ENCODE data around the gene MT4. TPM values are rescaled to one million over a fixed set of nuclear protein-coding genes. Genes with fewer than 3 reads are reported as not detected.

The MT4 gene
- polyA plus RNA-seq, 2 of the 4 experiments (the other 2 are of a cell fraction), result not detected

DNA sequence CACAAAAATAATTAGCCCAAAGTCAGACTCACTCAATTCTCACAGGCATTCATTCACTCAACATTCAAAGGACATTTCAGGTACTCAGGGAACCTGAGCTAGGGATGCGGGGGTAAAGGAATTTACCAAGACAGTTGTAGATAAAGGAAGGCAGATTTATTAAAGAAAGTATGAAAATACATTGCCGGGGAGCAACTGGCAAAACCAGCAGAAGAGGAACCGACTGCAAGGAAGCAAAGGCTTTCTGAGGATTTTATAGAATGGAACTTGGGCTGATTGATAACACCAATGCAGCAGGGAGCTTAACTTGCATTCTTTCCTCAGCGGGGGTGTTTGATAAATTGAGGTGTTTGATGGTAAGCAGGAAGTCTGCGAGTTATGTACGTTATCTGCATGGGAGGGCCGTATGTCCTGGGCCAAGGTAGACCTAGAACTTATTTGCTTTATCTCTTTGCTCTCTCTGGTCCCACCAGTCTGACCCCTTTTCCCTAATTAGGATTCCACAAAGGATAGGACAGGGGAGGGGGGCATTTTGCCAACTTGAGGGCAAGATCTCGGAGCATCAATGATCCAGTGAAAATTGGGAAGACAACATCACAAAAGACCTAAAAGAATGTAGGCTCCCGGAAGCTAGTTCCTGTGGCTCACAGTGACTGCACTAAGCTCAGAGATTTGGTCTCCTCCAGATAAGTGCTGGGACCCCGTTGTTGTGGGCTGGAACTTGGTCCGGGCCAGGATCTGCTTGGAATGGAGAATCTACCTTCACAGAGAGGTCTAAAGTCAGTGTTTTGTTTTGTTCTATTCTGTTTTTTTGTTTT lies 18.7 kb downstream of the MT4 start:
- TF ChIP-seq RARB (CRISPR knock-in tag; IDR thresholded peaks at IDR 0.05) (no peak), CHD4 (IDR thresholded peaks at IDR 0.05; ENCODE audit: borderline replicate concordance) (no peak), JUN (IDR thresholded peaks at IDR 0.05) (no peak)

GRCh38 chr16:56584276-56584675 lies 19.4 kb downstream of the MT4 start:
- FAIRE-seq (no peak), ATAC-seq (no peak), DNase-seq (ENCODE audit: low read depth in 1 of 2, low spot score in 1 of 2) (no peak)
- 82% methylated on average over 11 of the region's 11 CpGs for WGBS (ENCODE audit: missing lambda C conversion rate)
- peaks cover 10% of the 10 kb centered on the region; the same call in 2 of the 3 replicates for H3K4me1 ChIP-seq
- H3K4me2 ChIP-seq, result no peak overlapping the region
- no peaks in the 10 kb centered on the region for H3K9me3 ChIP-seq
- TF ChIP-seq FOSL2 (IDR thresholded peaks at IDR 0.05) (no peak), FOSL2 (CRISPR knock-in tag; IDR thresholded peaks at IDR 0.05) (no peak), EHMT2 (IDR thresholded peaks at IDR 0.05; ENCODE audit: low read depth) (no peak), MYC (IDR thresholded peaks at IDR 0.05; ENCODE audit: borderline replicate concordance, low read length) (no peak), FOXS1 (CRISPR knock-in tag; IDR thresholded peaks at IDR 0.05) (no peak), ZC3H11A (IDR thresholded peaks at IDR 0.05) (no peak)
- TF ChIP-seq, protein P1, sequence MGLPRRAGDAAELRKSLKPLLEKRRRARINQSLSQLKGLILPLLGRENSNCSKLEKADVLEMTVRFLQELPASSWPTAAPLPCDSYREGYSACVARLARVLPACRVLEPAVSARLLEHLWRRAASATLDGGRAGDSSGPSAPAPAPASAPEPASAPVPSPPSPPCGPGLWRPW (IDR thresholded peaks at IDR 0.05), result no peak
- H3K27ac ChIP-seq, result no peak overlapping the region
- ChIA-PET CTCF (no interaction called here), POLR2A (no interaction called here)
- H3K4me3 ChIP-seq, result no peak overlapping the region

More for the DNA sequence above, 18.7 kb downstream of the MT4 start:
- no peak overlapping the region for H3K4me3 ChIP-seq
- no peak overlapping the region for H3K27ac ChIP-seq
- H3K4me2 ChIP-seq, result no peak overlapping the region
- no peaks in the 10 kb centered on the region for H3K9me3 ChIP-seq
- FAIRE-seq (no peak), DNase-seq (ENCODE audit: low read depth in 1 of 2, low spot score in 1 of 2) (no peak), ATAC-seq (no peak)
- POLR2A ChIA-PET, result no interaction called here
- peaks cover 10% of the 10 kb centered on the region; the same call in 2 of the 3 replicates for H3K4me1 ChIP-seq
- CTCF ChIA-PET, result interaction anchor here (1.2 to 1.6 kb wide), 3 partner anchors 20 to 135 kb away, joined by 3 read pairs; no protein-coding TSS in a partner anchor
- whole genome bisulfite sequencing (ENCODE audit: missing lambda C conversion rate), result 83% methylated on average over 11 of the region's 11 CpGs

DNA sequence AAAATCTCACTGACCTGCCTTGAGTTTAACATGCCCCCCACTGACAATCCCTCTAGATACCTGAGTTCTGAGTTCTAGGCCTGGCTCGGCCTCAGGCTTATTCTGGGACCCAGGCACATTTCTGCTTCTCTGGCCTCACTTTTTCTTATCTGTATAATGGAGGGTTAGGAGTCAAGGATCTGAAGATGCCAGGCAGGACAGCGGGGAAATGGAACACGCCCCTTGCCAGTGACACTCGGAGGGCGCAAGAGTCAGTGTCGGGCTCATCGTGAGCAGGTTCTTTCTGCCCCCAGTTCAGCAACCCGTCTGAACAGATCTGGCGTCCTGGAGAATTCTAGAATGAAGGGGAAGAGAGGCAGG lies 23.9 kb downstream of the MT4 start:
- Histone ChIP-seq H3K4me1 (no peaks in the 10 kb centered on the region), H3K4me2 (peak overlapping the region; percentile 83), H3K9me3 (no peaks in the 10 kb centered on the region), H3K4me3 (peak overlapping the region; percentile 36), H3K27ac (no peak overlapping the region)
- CTCF ChIA-PET, result interaction anchor here (1.0 to 1.4 kb wide), 3 partner anchors 12 to 66 kb away, joined by 3 to 4 read pairs (median 3); no protein-coding TSS in a partner anchor
- TF ChIP-seq RNF2 (IDR thresholded peaks at IDR 0.05; ENCODE audit: borderline replicate concordance, low read depth) (no peak), ESRRA (IDR thresholded peaks at IDR 0.05; ENCODE audit: borderline replicate concordance, low read length) (no peak), FOSL2 (IDR thresholded peaks at IDR 0.05) (no peak), FOSL2 (CRISPR knock-in tag; IDR thresholded peaks at IDR 0.05) (no peak)
- TF ChIP-seq, protein P2, sequence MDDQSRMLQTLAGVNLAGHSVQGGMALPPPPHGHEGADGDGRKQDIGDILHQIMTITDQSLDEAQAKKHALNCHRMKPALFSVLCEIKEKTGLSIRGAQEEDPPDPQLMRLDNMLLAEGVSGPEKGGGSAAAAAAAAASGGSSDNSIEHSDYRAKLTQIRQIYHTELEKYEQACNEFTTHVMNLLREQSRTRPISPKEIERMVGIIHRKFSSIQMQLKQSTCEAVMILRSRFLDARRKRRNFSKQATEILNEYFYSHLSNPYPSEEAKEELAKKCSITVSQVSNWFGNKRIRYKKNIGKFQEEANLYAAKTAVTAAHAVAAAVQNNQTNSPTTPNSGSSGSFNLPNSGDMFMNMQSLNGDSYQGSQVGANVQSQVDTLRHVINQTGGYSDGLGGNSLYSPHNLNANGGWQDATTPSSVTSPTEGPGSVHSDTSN (IDR thresholded peaks at IDR 0.05), result no peak
- ATAC-seq, result no peak
- WGBS (ENCODE audit: missing lambda C conversion rate), result 86% methylated on average over 9 of the region's 9 CpGs
- POLR2A ChIA-PET, result no interaction called here
- FAIRE-seq, result no peak
- no peak for DNase-seq (ENCODE audit: low read depth in 1 of 2, low spot score in 1 of 2)

DNA sequence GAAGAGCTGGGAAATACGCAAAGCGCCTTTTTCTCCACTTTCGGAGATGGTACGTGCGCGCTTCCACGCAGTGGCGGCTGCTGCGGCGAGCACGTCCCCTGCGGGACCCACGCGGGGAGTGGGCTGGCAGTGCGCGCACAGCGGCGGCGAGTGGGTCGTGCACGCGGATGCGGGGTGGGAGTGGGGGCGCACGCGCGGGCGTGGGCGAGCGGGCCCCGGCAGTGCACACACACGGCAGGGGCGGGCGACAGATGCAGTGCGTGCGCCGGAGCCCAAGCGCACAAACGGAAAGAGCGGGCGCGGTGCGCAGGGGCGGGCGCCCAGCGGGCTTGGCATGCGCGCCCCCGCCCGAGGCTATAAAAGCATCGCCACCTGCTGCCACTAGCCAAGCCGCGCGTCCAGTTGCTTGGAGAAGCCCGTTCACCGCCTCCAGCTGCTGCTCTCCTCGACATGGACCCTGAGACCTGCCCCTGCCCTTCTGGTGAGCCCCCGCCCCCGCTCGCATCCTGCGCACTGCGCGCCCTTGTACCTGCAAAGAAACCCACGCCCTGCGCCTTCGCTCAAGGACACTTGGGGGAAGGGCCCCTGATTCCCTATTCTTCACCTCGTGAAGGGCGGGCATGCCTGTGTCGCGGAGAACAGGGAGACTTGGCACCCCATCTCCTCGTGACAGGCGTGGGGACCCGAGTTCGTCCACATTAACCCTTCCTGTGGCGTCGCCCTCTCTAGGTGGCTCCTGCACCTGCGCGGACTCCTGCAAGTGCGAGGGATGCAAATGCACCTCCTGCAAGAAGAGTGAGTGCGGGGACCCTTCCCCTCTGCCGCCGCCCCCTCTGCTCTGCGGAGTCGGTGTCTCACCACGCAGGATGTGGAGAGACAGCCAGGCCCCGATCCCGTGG lies 24.5 kb downstream of the MT4 start, which contains the start of gene MT3:
MT3 (plus strand) TSS at position 388 of the 899 bp plus-strand sequence; CDS start at position 451, 63 bp downstream.
- POLR2A ChIA-PET, result no interaction called here
- Histone ChIP-seq H3K27ac (peak within 1 kb of the TSS in 1 of 2 experiments; percentile 38; a peak in 1 of 6 replicates), H3K4me1 (no peaks in the 10 kb centered on the region), H3K4me2 (peak within 1 kb of the TSS; percentile 83), H3K9me3 (no peaks in the 10 kb centered on the region), H3K4me3 (peak within 1 kb of the TSS; percentile 36)
- CTCF ChIA-PET, result interaction anchor here (1.0 to 1.4 kb wide), 2 partner anchors 12 to 15 kb away, joined by 3 read pairs; no protein-coding TSS in a partner anchor
- ATAC-seq (peak; percentile 44 to 71; a peak in 5 of 6 replicates), DNase-seq (ENCODE audit: low read depth in 1 of 2, low spot score in 1 of 2) (peak in 1 of 2 experiments; percentile 28), FAIRE-seq (no peak)
- no peak for TF ChIP-seq CHD2 (IDR thresholded peaks at IDR 0.05; ENCODE audit: low read length, partially characterized antibody)
- no peak for TF ChIP-seq TP53 (CRISPR knock-in tag; IDR thresholded peaks at IDR 0.05)
- 44% methylated on average over 44 of the region's 87 CpGs for WGBS (ENCODE audit: missing lambda C conversion rate)

Measured in A549 (cell line).